ENCODE measurements around the gene SDK1.

SDK1 gene

DNA sequence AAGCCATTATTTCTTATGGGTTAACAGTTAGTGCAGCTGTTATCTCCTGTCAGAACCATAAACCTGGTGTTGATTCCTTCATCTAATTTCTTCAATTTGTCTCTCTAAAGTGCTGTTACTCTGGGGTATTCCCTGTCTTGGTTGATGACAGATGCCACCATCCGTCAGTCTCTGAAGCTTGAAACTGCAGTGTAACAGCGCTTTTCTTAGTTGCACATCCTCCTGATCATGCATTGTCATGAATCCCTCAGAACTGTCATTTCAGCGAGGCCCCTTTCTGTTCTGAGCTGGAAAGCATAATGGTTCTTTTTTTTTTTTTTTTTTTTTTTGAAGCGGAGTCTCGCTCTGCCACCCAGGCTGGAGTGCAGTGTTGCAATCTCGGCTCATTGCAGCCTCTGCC lies 193.9 kb downstream of the SDK1 start:
- Histone ChIP-seq H3K4me3 (ENCODE audit: severe bottlenecking) (no peak overlapping the region), H3K27ac (ENCODE audit: poor library complexity, severe bottlenecking) (no peak overlapping the region), H3K4me1 (ENCODE audit: insufficient read depth, poor library complexity, severe bottlenecking) (peaks cover 11% of the 10 kb centered on the region), H3K27me3 (ENCODE audit: insufficient read depth, poor library complexity, severe bottlenecking) (no peaks in the 10 kb centered on the region), H3K9me3 (ENCODE audit: severe bottlenecking) (no peaks in the 10 kb centered on the region), H3K36me3 (ENCODE audit: low read depth) (no peaks in the 10 kb centered on the region)
- DNase-seq (ENCODE audit: low spot score) (no peak), ATAC-seq (ENCODE audit: low read depth) (no peak)
- TF ChIP-seq, protein P1, sequence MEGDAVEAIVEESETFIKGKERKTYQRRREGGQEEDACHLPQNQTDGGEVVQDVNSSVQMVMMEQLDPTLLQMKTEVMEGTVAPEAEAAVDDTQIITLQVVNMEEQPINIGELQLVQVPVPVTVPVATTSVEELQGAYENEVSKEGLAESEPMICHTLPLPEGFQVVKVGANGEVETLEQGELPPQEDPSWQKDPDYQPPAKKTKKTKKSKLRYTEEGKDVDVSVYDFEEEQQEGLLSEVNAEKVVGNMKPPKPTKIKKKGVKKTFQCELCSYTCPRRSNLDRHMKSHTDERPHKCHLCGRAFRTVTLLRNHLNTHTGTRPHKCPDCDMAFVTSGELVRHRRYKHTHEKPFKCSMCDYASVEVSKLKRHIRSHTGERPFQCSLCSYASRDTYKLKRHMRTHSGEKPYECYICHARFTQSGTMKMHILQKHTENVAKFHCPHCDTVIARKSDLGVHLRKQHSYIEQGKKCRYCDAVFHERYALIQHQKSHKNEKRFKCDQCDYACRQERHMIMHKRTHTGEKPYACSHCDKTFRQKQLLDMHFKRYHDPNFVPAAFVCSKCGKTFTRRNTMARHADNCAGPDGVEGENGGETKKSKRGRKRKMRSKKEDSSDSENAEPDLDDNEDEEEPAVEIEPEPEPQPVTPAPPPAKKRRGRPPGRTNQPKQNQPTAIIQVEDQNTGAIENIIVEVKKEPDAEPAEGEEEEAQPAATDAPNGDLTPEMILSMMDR (IDR thresholded peaks at IDR 0.05; ENCODE audit: poor library complexity, severe bottlenecking), result no peak

DNA sequence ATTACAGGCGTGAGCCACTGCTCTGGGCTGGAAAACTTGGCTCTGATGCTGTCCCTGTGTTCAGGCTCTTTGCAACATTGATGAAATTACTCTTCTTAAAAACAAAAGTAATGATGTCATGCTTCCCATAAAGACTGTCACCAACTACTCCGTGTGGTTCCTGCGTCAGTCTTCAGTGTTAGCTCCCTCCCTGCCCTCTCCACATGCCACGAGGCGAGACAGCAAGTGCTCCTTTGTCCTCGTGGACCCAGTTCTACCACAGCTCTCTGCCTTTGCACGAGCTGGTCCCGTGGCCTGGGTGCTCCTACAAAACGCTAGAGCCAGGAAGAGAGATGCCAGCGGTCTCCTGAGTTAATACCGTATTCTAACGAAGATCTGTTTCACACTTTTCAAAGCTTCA lies 194.5 kb downstream of the SDK1 start:
- H3K27me3 ChIP-seq (ENCODE audit: insufficient read depth, poor library complexity, severe bottlenecking), result no peaks in the 10 kb centered on the region
- H3K9me3 ChIP-seq (ENCODE audit: severe bottlenecking), result peaks cover 4% of the 10 kb centered on the region
- DNase-seq (ENCODE audit: low spot score) (no peak), ATAC-seq (ENCODE audit: low read depth) (no peak)
- H3K36me3 ChIP-seq (ENCODE audit: low read depth), result no peaks in the 10 kb centered on the region
- H3K27ac ChIP-seq (ENCODE audit: poor library complexity, severe bottlenecking), result no peak overlapping the region
- TF ChIP-seq, protein P1 (IDR thresholded peaks at IDR 0.05; ENCODE audit: poor library complexity, severe bottlenecking), result no peak
- H3K4me3 ChIP-seq (ENCODE audit: severe bottlenecking), result no peak overlapping the region
- peaks cover 11% of the 10 kb centered on the region for H3K4me1 ChIP-seq (ENCODE audit: insufficient read depth, poor library complexity, severe bottlenecking)

DNA sequence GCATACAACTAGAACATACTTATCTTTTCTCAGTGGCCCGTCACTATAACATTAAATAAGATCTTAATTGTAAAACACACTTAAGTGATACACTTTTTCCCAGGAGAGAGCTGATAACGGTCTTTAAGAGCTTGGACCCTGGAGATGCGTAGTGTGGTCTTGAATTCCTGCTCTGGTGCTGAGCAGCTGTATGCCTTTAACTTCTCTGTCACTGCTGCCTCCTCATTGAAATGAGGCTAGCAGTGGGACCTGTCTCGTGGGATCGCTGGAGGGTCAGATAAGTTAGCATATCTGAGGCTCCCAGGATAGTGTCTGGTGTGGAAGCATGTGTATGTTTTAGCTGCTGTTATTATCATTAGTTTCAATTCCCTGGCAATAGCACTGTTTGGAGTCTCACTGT lies 194.9 kb downstream of the SDK1 start:
- H3K27ac ChIP-seq (ENCODE audit: poor library complexity, severe bottlenecking), result no peak overlapping the region
- TF ChIP-seq, protein P1 (IDR thresholded peaks at IDR 0.05; ENCODE audit: poor library complexity, severe bottlenecking), result no peak
- H3K4me1 ChIP-seq (ENCODE audit: insufficient read depth, poor library complexity, severe bottlenecking), result peaks cover 11% of the 10 kb centered on the region
- H3K4me3 ChIP-seq (ENCODE audit: severe bottlenecking), result no peak overlapping the region
- no peaks in the 10 kb centered on the region for H3K36me3 ChIP-seq (ENCODE audit: low read depth)
- H3K27me3 ChIP-seq (ENCODE audit: insufficient read depth, poor library complexity, severe bottlenecking), result no peaks in the 10 kb centered on the region
- DNase-seq (ENCODE audit: low spot score), result no peak
- H3K9me3 ChIP-seq (ENCODE audit: severe bottlenecking), result peaks cover 4% of the 10 kb centered on the region
- no peak for ATAC-seq (ENCODE audit: low read depth)

DNA sequence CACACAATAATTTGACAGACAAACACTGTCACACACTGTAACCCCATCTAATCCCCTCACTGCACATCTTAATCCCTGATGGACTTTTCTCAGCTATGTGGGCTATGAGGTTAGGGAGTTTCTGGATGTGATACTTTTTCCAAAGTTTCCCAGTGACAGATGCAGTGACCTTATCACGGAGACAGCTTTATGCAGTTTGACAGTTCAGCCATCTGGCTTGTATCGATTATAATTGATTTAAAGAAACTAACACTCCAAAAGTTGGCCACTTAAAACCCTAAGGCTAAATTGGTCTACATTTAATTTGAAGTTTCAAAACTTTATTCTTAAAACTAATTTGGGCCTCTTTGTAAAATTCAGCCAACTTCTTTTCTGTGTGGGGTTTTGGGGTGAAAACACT lies 196.7 kb downstream of the SDK1 start:
- H3K27me3 ChIP-seq (ENCODE audit: insufficient read depth, poor library complexity, severe bottlenecking), result no peaks in the 10 kb centered on the region
- no peak overlapping the region for H3K27ac ChIP-seq (ENCODE audit: poor library complexity, severe bottlenecking)

DNA sequence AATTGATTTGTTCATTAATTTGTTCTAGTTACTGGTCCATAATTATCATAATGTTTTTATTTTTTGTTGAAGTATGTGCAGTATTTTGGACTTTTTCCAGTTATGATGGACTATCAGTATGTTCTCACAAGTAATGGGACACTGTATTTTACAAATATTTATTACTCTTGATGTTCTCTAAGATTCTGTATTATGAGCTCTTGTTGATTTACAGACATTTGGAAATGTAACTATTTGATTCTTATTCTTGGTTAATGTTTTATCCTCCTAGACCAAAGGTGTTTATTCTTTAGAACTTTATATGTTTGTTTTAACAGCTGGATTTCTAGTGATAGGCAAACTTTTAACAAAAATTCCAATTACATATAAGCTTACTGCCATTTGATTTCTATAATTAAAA lies 200.6 kb downstream of the SDK1 start:
- Histone ChIP-seq H3K27ac (ENCODE audit: poor library complexity, severe bottlenecking) (no peak overlapping the region), H3K4me1 (ENCODE audit: insufficient read depth, poor library complexity, severe bottlenecking) (no peaks in the 10 kb centered on the region), H3K4me3 (ENCODE audit: severe bottlenecking) (no peak overlapping the region), H3K27me3 (ENCODE audit: insufficient read depth, poor library complexity, severe bottlenecking) (no peaks in the 10 kb centered on the region), H3K9me3 (ENCODE audit: severe bottlenecking) (peaks cover 11% of the 10 kb centered on the region), H3K36me3 (ENCODE audit: low read depth) (no peaks in the 10 kb centered on the region; the same call in 1 of the 2 replicates)
- ATAC-seq (ENCODE audit: low read depth) (no peak), DNase-seq (ENCODE audit: low spot score) (no peak)
- TF ChIP-seq, protein P1 (IDR thresholded peaks at IDR 0.05; ENCODE audit: poor library complexity, severe bottlenecking), result no peak

More for the DNA sequence above, 196.7 kb downstream of the SDK1 start:
- peaks cover 11% of the 10 kb centered on the region for H3K4me1 ChIP-seq (ENCODE audit: insufficient read depth, poor library complexity, severe bottlenecking)
- no peak for ATAC-seq (ENCODE audit: low read depth)
- H3K4me3 ChIP-seq (ENCODE audit: severe bottlenecking), result no peak overlapping the region
- peaks cover 4% of the 10 kb centered on the region for H3K9me3 ChIP-seq (ENCODE audit: severe bottlenecking)
- TF ChIP-seq, protein P1 (IDR thresholded peaks at IDR 0.05; ENCODE audit: poor library complexity, severe bottlenecking), result no peak
- DNase-seq (ENCODE audit: low spot score), result no peak
- no peaks in the 10 kb centered on the region; the same call in 1 of the 2 replicates for H3K36me3 ChIP-seq (ENCODE audit: low read depth)

Data from RWPE2 (cell line).